ENCODE data around the gene ANK3.

GRCh38 chr10:60205741-60206140, 183.9 kb downstream of the ANK3 start:
- TF ChIP-seq EZH2 (IDR thresholded peaks at IDR 0.05; ENCODE audit: insufficient read depth, poor library complexity, severe bottlenecking) (no peak), EZH2phosphoT487 (IDR thresholded peaks at IDR 0.05; ENCODE audit: insufficient read depth, low read depth) (no peak)
